GM12872 (cell line): ENCODE measurements around the gene SH3RF3.

Experiments
- CTCF ChIP-seq: IDR thresholded peaks from 3 replicates; pipeline ENCODE4 v1.5.1; 2011; ENCODE audit warnings: low read depth, mild to moderate bottlenecking, low read length, moderate library complexity; ENCODE audit not compliant: insufficient read depth

Gene SH3RF3

GRCh38 chr2:109395494-109396201 is 266.6 kb downstream of the SH3RF3 start:
- no peak for TF ChIP-seq CTCF

DNA sequence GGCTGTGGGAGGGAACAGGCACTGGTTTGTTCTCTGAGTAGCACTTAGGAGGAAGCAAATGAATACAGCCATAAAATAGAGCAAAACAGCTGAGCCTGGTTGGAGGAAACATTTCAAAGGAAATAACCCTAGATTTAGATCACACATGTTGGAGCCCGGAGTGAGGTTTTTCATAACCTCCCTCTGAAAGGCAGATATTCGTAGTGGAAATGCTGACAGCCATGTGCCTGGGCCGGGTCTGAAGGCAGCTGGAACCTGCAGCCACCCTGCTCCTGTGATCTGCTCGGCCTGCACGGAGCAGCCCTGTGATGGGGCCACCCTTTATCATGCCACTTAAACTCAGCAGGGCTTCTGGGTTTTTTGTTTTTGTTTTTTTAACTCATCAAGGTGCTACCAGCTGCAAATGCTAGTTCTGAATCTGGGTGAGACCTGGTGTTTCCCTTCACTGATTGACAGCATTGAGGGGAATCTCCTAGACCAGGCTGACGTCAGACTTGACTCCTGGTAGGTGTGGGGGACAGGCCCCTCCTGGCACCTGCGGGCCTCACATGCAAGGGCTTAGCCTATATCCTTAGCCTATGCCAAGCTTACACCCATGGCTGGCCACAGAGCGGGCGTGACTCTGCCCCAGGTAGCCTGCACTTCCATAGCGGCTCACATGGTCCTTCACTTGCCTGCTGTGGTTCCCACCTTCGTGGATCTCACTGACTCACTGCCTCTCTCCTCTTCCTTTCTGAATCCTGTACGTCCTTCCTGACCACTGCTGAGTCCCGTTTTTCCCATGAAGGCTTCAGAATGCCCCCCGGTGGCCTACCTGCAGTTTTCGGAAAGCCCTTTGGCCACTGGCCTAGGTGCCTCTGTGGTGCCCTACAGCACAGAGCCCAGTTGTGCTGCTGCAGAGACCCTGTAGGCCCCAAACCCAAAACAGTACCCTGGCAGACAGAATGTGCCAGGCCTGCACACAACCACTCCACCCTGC is 267.5 kb downstream of the SH3RF3 start:
- TF ChIP-seq CTCF = no peak

GRCh38 chr2:109397893-109398292 is 268.9 kb downstream of the SH3RF3 start:
- no peak for TF ChIP-seq CTCF

DNA sequence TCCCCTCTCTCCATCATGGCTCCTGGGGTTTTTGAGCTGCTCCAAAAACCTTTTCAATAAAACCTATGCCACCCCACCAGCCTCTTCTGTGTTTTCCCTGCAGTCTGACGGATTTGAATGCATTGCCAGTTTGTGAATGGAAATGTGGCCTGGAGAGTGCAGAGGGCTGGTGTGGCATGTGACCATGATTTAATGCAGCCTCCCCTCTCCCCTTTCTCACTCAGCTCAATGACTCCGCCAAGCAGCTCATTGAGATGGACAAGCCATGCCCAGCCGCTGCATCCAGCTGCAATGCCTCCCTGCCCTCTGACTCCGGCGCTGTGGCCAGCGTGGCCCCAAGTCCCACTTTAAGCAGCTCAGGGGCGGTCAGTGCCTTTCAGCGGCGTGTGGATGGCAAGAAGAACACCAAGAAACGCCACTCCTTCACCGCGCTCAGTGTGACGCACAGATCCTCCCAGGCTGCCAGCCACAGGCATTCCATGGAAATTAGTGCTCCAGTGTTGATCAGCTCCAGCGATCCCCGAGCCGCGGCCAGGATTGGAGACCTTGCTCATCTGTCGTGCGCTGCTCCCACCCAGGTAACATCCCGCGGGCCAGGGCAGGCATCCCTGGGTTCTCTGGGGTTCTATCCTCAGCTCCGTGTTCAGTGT is 269.5 kb downstream of the SH3RF3 start:
- TF ChIP-seq CTCF = no peak

GRCh38 chr2:109399066-109399465 is 270.1 kb downstream of the SH3RF3 start:
- no peak for TF ChIP-seq CTCF

DNA sequence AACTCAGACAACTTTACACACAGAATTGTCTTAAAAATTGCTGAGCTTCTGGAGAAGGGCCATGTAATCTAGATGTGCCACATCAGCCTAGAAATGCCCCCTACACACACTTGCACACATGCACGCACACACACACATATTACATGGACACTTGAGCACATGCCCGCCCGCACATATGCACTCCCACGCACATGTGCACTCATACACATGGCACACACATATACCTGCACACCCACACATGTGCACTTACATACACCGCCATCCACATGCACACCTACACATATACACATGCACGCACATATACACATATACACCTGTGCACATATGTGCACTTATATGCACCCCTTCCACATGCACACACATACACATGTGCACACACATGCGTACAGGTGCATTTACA is 271.1 kb downstream of the SH3RF3 start:
- TF ChIP-seq CTCF = no peak

GRCh38 chr2:109401370-109401769 is 272.4 kb downstream of the SH3RF3 start:
- TF ChIP-seq CTCF = no peak
